ENCODE data around the gene LBHD1. TPM values are rescaled to one million over a fixed set of nuclear protein-coding genes. Genes with fewer than 3 reads are reported as not detected.
A peak's percentile ranks its signal among the peaks of the same experiment; 100 is the strongest.

The LBHD1 gene
- total and polyA plus RNA-seq, 2 donors from 2014 or later, result 5.3 to 7.9 TPM

GRCh38 chr11:62673196-62673525 lies 1.1 kb upstream of the LBHD1 start:
- peak overlapping the region in 1 of 3 donors; percentile 10 for H3K9ac ChIP-seq (ENCODE audit: low read length in 3 of 3)
- no peak for TF ChIP-seq CTCF (IDR thresholded peaks at IDR 0.05; ENCODE audit: borderline replicate concordance, extremely low read depth, insufficient read depth)
- H3K27ac ChIP-seq (ENCODE audit: low read depth in 2 of 2, low read length in 2 of 2), result no peak overlapping the region
- H3K36me3 ChIP-seq (ENCODE audit: control insufficient read depth in 2 of 3, insufficient read depth in 3 of 3, low read length in 3 of 3), result peaks cover 0 to 5% (median 2%) of the 10 kb centered on the region in 3 donors
- H3K4me1 ChIP-seq (ENCODE audit: control insufficient read depth in 2 of 3, insufficient read depth in 2 of 3, low read depth in 1 of 3, low read length in 3 of 3), result peaks cover 0 to 14% (median 5%) of the 10 kb centered on the region in 3 donors
- no peaks in the 10 kb centered on the region for H3K9me3 ChIP-seq (ENCODE audit: control insufficient read depth in 2 of 3, insufficient read depth in 1 of 3, low read length in 3 of 3)
- peak overlapping the region in 1 of 3 donors; percentile 98 for H3K4me3 ChIP-seq (ENCODE audit: low read length in 3 of 3)
- no peak for DNase-seq
- intact Hi-C loops (cut with DNase I), result no loop called here
- H3K27me3 ChIP-seq (ENCODE audit: control insufficient read depth, insufficient read depth, low read length), result no peaks in the 10 kb centered on the region
- no peak for FAIRE-seq

GRCh38 chr11:62671236-62671607 lies 845 bp downstream of the LBHD1 start:
- Histone ChIP-seq H3K9ac (ENCODE audit: low read length in 3 of 3) (peak overlapping the region; percentile 17 to 94 (median 73)), H3K27me3 (ENCODE audit: control insufficient read depth, insufficient read depth, low read length) (no peaks in the 10 kb centered on the region), H3K36me3 (ENCODE audit: control insufficient read depth in 2 of 3, insufficient read depth in 3 of 3, low read length in 3 of 3) (peaks cover 0 to 2% (median 0%) of the 10 kb centered on the region in 3 donors), H3K4me1 (ENCODE audit: control insufficient read depth in 2 of 3, insufficient read depth in 2 of 3, low read depth in 1 of 3, low read length in 3 of 3) (peaks cover 2 to 18% (median 16%) of the 10 kb centered on the region in 3 donors), H3K4me3 (ENCODE audit: low read length in 3 of 3) (peak overlapping the region; percentile 92 to 98 (median 94)), H3K9me3 (ENCODE audit: control insufficient read depth in 2 of 3, insufficient read depth in 1 of 3, low read length in 3 of 3) (no peaks in the 10 kb centered on the region), H3K27ac (ENCODE audit: low read depth in 2 of 2, low read length in 2 of 2) (peak overlapping the region; percentile 59 to 88)
- DNase-seq (no peak), FAIRE-seq (no peak)
- intact Hi-C loops (cut with DNase I), result no loop called here
- TF ChIP-seq CTCF (IDR thresholded peaks at IDR 0.05; ENCODE audit: borderline replicate concordance, extremely low read depth, insufficient read depth), result no peak

GRCh38 chr11:62669420-62670161 lies 2.5 kb downstream of the LBHD1 start:
- Histone ChIP-seq H3K36me3 (ENCODE audit: control insufficient read depth in 2 of 3, insufficient read depth in 3 of 3, low read length in 3 of 3) (peaks cover 0 to 2% (median 0%) of the 10 kb centered on the region in 3 donors), H3K4me1 (ENCODE audit: control insufficient read depth in 2 of 3, insufficient read depth in 2 of 3, low read depth in 1 of 3, low read length in 3 of 3) (peaks cover 2 to 20% (median 20%) of the 10 kb centered on the region in 3 donors), H3K9ac (ENCODE audit: low read length in 3 of 3) (no peak overlapping the region), H3K27me3 (ENCODE audit: control insufficient read depth, insufficient read depth, low read length) (no peaks in the 10 kb centered on the region), H3K27ac (ENCODE audit: low read depth in 2 of 2, low read length in 2 of 2) (no peak overlapping the region), H3K4me3 (ENCODE audit: low read length in 3 of 3) (no peak overlapping the region), H3K9me3 (ENCODE audit: control insufficient read depth in 2 of 3, insufficient read depth in 1 of 3, low read length in 3 of 3) (no peaks in the 10 kb centered on the region)
- intact Hi-C loops (cut with DNase I), result no loop called here
- no peak for TF ChIP-seq CTCF (IDR thresholded peaks at IDR 0.05; ENCODE audit: borderline replicate concordance, extremely low read depth, insufficient read depth)
- no peak for FAIRE-seq
- DNase-seq, result no peak
